ENCODE measurements around the gene WDR38. TPM values are rescaled to one million over a fixed set of nuclear protein-coding genes. Genes with fewer than 3 reads are reported as not detected.
A peak's percentile ranks its signal among the peaks of the same experiment; 100 is the strongest.

The WDR38 gene
- total RNA-seq, 1 donor from 2014 or later: 6.6 TPM

GRCh38 chr9:124814164-124814535 lies 39.1 kb upstream of the WDR38 start:
- ATAC-seq: no peak
- Histone ChIP-seq H3K27me3 (ENCODE audit: low read depth) (no peaks in the 10 kb centered on the region), H3K4me1 (peaks cover 12% of the 10 kb centered on the region), H3K27ac (no peak overlapping the region), H3K9me3 (no peaks in the 10 kb centered on the region), H3K36me3 (no peaks in the 10 kb centered on the region), H3K4me3 (no peak overlapping the region)
- intact Hi-C loops (cut with DNase I): no loop called here
- TF ChIP-seq CTCF (IDR thresholded peaks at IDR 0.05): no peak
- peak; percentile 25 for DNase-seq

GRCh38 chr9:124815601-124816000 lies 37.7 kb upstream of the WDR38 start:
- no peaks in the 10 kb centered on the region for H3K27me3 ChIP-seq (ENCODE audit: low read depth)
- H3K27ac ChIP-seq: no peak overlapping the region
- H3K9me3 ChIP-seq: no peaks in the 10 kb centered on the region
- no peak overlapping the region for H3K4me3 ChIP-seq
- DNase-seq (peak; percentile 3), ATAC-seq (no peak)
- peaks cover 12% of the 10 kb centered on the region for H3K4me1 ChIP-seq
- no peak for TF ChIP-seq CTCF (IDR thresholded peaks at IDR 0.05)
- intact Hi-C loops (cut with DNase I): no loop called here
- no peaks in the 10 kb centered on the region for H3K36me3 ChIP-seq

- no peak overlapping the region for H3K27ac ChIP-seq
- no peaks in the 10 kb centered on the region for H3K9me3 ChIP-seq
- H3K4me1 ChIP-seq: no peaks in the 10 kb centered on the region
- TF ChIP-seq CTCF (IDR thresholded peaks at IDR 0.05): no peak
- H3K27me3 ChIP-seq (ENCODE audit: low read depth): no peaks in the 10 kb centered on the region
- ATAC-seq: peak; percentile 50 to 53
- peak; percentile 43 for DNase-seq
- no peaks in the 10 kb centered on the region for H3K36me3 ChIP-seq
- intact Hi-C loops (cut with DNase I): no loop called here
- no peak overlapping the region for H3K4me3 ChIP-seq
These were observed 34.6 kb upstream of the WDR38 start for GRCh38 chr9:124818431-124819281.

- Histone ChIP-seq H3K4me1 (no peaks in the 10 kb centered on the region), H3K27ac (no peak overlapping the region), H3K4me3 (no peak overlapping the region), H3K9me3 (no peaks in the 10 kb centered on the region), H3K27me3 (ENCODE audit: low read depth) (no peaks in the 10 kb centered on the region), H3K36me3 (no peaks in the 10 kb centered on the region)
- ATAC-seq: no peak
- no peak for TF ChIP-seq CTCF (IDR thresholded peaks at IDR 0.05)
- DNase-seq: no peak
- intact Hi-C loops (cut with DNase I): no loop called here
These were observed 32.3 kb upstream of the WDR38 start for GRCh38 chr9:124820698-124821623.

GRCh38 chr9:124828489-124829333 lies 24.5 kb upstream of the WDR38 start:
- peaks cover 18% of the 10 kb centered on the region for H3K4me1 ChIP-seq
- DNase-seq (no peak), ATAC-seq (no peak)
- H3K27me3 ChIP-seq (ENCODE audit: low read depth): no peaks in the 10 kb centered on the region
- H3K36me3 ChIP-seq: no peaks in the 10 kb centered on the region
- intact Hi-C loops (cut with DNase I): no loop called here
- TF ChIP-seq CTCF (IDR thresholded peaks at IDR 0.05): no peak
- no peak overlapping the region for H3K27ac ChIP-seq
- H3K4me3 ChIP-seq: no peak overlapping the region
- H3K9me3 ChIP-seq: no peaks in the 10 kb centered on the region

All from lower lobe of right lung (tissue), 2 donors.